Loucy (cell line): ENCODE measurements around the gene PPM1M.

Source experiments
- H2AFZ ChIP-seq: fragments of 200-600 bp; sonication (generic); 2 replicates; pipeline ENCODE4 v1.6.0; 2016; ENCODE audit warnings: antibody characterized with exemption, mild to moderate bottlenecking, low read length, moderate library complexity
- H3F3A ChIP-seq: fragments of 200-600 bp; 2 replicates; pipeline ENCODE4 v1.6.0; 2016; ENCODE audit warnings: antibody characterized with exemption, low read depth, mild to moderate bottlenecking
- H3K27me3 ChIP-seq: fragments of 200-600 bp; sonication (generic); 2 replicates; pipeline ENCODE4 v1.6.1; 2014; ENCODE audit warnings: low read length, mild to moderate bottlenecking; ENCODE audit not compliant: insufficient read depth, poor library complexity, severe bottlenecking
- H3K36me3 ChIP-seq: fragments of 200-600 bp; sonication (generic); 2 replicates; pipeline ENCODE4 v1.6.1; 2016; ENCODE audit warnings: low read length; ENCODE audit not compliant: insufficient read depth
- H3K4me1 ChIP-seq: fragments of 200-600 bp; sonication (generic); 2 replicates; pipeline ENCODE4 v1.5.1; 2014; ENCODE audit warnings: low read length, mild to moderate bottlenecking; ENCODE audit not compliant: insufficient read depth, poor library complexity, severe bottlenecking
- H3K4me2 ChIP-seq: fragments of 200-600 bp; sonication (generic); 2 replicates; pipeline ENCODE4 v1.6.0; 2014; ENCODE audit warnings: antibody characterized with exemption, low read length, low read depth, mild to moderate bottlenecking; ENCODE audit not compliant: poor library complexity, severe bottlenecking
- H3K4me3 ChIP-seq: fragments of 200-600 bp; sonication (generic); 2 replicates; pipeline ENCODE4 v1.5.1; 2014; ENCODE audit warnings: low read length, mild to moderate bottlenecking, mixed read lengths; ENCODE audit not compliant: poor library complexity, severe bottlenecking
- H3K79me2 ChIP-seq: fragments of 200-600 bp; sonication (generic); 2 replicates; pipeline ENCODE4 v1.6.1; 2014; ENCODE audit warnings: low read length; ENCODE audit not compliant: insufficient read depth
- H3K9ac ChIP-seq: fragments of 200-600 bp; sonication (generic); 2 replicates; pipeline ENCODE4 v1.6.0; 2014; ENCODE audit warnings: mild to moderate bottlenecking, low read depth, low read length, moderate library complexity; ENCODE audit not compliant: poor library complexity, severe bottlenecking
- H3K9me2 ChIP-seq: fragments of 200-600 bp; sonication (generic); replicated peaks from 2 replicates; pipeline ENCODE4 v1.6.1; 2016; ENCODE audit warnings: low read depth, low read length, mixed read lengths
- H3K9me3 ChIP-seq: fragments of 200-600 bp; sonication (generic); 2 replicates; pipeline ENCODE4 v1.6.1; 2014; ENCODE audit warnings: mild to moderate bottlenecking, antibody characterized with exemption, low read length, low read depth; ENCODE audit not compliant: insufficient read depth
- H4K20me1 ChIP-seq: fragments of 200-600 bp; sonication (generic); 2 replicates; pipeline ENCODE4 v1.6.0; 2014; ENCODE audit warnings: antibody characterized with exemption, low read length, mild to moderate bottlenecking; ENCODE audit not compliant: insufficient read depth, poor library complexity, severe bottlenecking
- CTCF ChIP-seq: fragments of 200-600 bp; sonication (generic); conservative IDR thresholded peaks from 2 replicates; pipeline ENCODE4 v1.5.1; 2014; ENCODE audit warnings: mild to moderate bottlenecking, antibody characterized with exemption, low read length
- EZH2phosphoT487 ChIP-seq: fragments of 200-600 bp; IDR thresholded peaks from 2 replicates; pipeline ENCODE4 v1.6.1; 2018; ENCODE audit warnings: antibody characterized with exemption, mild to moderate bottlenecking, moderate library complexity, borderline replicate concordance

PPM1M gene

GRCh38 chr3:52221141-52221562, 24.4 kb upstream of the PPM1M start:
- TF ChIP-seq CTCF (no peak), EZH2phosphoT487 (no peak)
- Histone ChIP-seq H3K4me2 (peak overlapping the region; percentile 92), H3K4me1 (peaks cover 67% of the 10 kb centered on the region), H3K9me3 (no peaks in the 10 kb centered on the region), H3F3A (peaks cover 13% of the 10 kb centered on the region; the same call in 1 of the 2 replicates), H3K9ac (peak overlapping the region; percentile 84), H3K9me2 (no peaks in the 10 kb centered on the region), H3K79me2 (peaks cover 41% of the 10 kb centered on the region), H3K27me3 (no peaks in the 10 kb centered on the region), H3K36me3 (no peaks in the 10 kb centered on the region), H4K20me1 (no peaks in the 10 kb centered on the region), H3K4me3 (peak overlapping the region; percentile 80), H2AFZ (no peak overlapping the region)

GRCh38 chr3:52221563-52222318, 23.8 kb upstream of the PPM1M start:
- peaks cover 9% of the 10 kb centered on the region; the same call in 1 of the 2 replicates for H3F3A ChIP-seq
- TF ChIP-seq EZH2phosphoT487 (no peak), CTCF (no peak)
- H2AFZ ChIP-seq = peak overlapping the region; percentile 76
- peak overlapping the region; percentile 80 for H3K4me3 ChIP-seq
- H3K36me3 ChIP-seq = no peaks in the 10 kb centered on the region
- no peaks in the 10 kb centered on the region for H4K20me1 ChIP-seq
- H3K9me3 ChIP-seq = no peaks in the 10 kb centered on the region
- H3K79me2 ChIP-seq = peaks cover 41% of the 10 kb centered on the region
- H3K9me2 ChIP-seq = no peaks in the 10 kb centered on the region
- H3K27me3 ChIP-seq = no peaks in the 10 kb centered on the region
- peaks cover 61% of the 10 kb centered on the region for H3K4me1 ChIP-seq
- H3K9ac ChIP-seq = peak overlapping the region; percentile 84
- H3K4me2 ChIP-seq = peak overlapping the region; percentile 92

DNA sequence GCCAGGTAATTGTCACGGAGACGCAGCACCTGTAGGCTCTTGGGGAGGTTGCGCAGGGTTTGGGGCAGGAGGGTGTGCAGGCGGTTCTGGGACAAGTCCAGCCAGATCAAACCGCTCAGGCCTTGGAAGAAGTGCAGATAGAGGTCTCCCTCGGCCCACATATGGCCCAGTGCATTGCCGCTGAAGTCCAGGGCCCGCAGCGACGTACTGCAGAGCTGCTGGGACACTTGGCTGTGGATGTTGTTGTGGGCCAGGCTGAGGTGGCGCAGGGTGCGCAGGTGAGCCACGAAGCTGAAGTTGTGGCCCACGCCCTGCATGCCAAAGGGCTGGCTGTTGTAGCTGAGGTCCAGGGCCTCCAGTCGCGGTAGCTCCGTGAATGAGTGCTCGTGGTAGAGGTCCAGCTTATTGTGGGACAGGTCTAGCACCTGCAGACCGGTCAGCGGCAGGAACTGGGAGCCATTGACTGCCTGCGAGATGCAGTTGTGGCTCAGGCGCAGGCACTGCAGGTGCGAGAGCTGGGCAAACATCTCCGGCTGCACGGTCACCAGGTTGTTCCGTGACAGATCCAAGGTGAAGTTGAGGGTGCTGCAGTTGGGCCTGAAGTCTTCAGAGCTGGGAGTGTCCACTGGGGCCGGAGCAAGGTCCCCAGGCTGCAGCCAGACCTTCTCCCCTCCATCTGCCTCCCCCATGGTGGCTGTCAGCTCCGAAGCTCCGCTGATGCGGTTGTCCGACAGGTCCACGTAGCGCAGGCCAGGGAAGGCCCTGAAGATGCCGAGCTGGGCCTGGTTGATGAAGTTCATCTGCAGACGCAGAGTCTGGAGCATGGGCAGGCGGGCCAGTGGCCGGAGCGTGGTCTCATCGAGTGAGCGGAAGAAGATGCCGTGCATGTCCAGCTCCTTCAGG, 23.0 kb upstream of the PPM1M start:
- Histone ChIP-seq H3K36me3 (peaks cover under 1% of the 10 kb centered on the region; the same call in 1 of the 2 replicates), H3K9me2 (no peaks in the 10 kb centered on the region), H4K20me1 (no peaks in the 10 kb centered on the region), H3K4me2 (peak overlapping the region; percentile 92), H2AFZ (peak overlapping the region; percentile 76), H3K79me2 (peaks cover 41% of the 10 kb centered on the region), H3K4me1 (peaks cover 53% of the 10 kb centered on the region), H3K9me3 (no peaks in the 10 kb centered on the region), H3K4me3 (peak overlapping the region; percentile 80), H3K27me3 (no peaks in the 10 kb centered on the region), H3F3A (0 out of 2 replicates have a peak, but pooled peaks cover 3% of the 10 kb centered on the region), H3K9ac (peak overlapping the region; percentile 84)
- TF ChIP-seq EZH2phosphoT487 (no peak), CTCF (no peak)
